Naive thymus-derived CD8-positive, alpha-beta T cell (primary cell): ENCODE measurements around the gene CNGB1. TPM values are rescaled to one million over a fixed set of nuclear protein-coding genes. Genes with fewer than 3 reads are reported as not detected.

ENCODE experiments used
- ATAC-seq, 2 donors: fragments of 150-1000 bp; cut with Tn5 transposase in 1 of 2; sonication (Bioruptor Pico), chemical (Tn5 transposase) in 1 of 2; 1 replicate in 1 of 2; 2 replicates in 1 of 2; pipeline ENCODE4 v1.10.0; 2021; ENCODE audit warnings: mild to moderate bottlenecking in 2 of 2, moderate library complexity in 2 of 2
- POLR2A ChIA-PET: fragments of 350-600 bp; sonication (Branson Sonifier 250); formaldehyde crosslinking; loops from one replicate; lab custom pipeline; 2021; ENCODE audit warnings: antibody characterized with exemption; lab: Charles Lee
- DNase-seq, 10 donors: peaks; one replicate each; pipeline versions ENCODE4 v3.0.0 to v3.0.0-alpha.2; 2020 to 2022
- H3K27ac Mint-ChIP-seq, 10 donors: one replicate each; pipeline ENCODE4 v1.8.0; 2020 to 2022; ENCODE audit warnings: mild to moderate bottlenecking in 10 of 10, mixed read lengths in 10 of 10, moderate library complexity in 4 of 10, inconsistent platforms in 1 of 10
- H3K27me3 Mint-ChIP-seq, 5 donors: one replicate each; pipeline ENCODE4 v1.8.0; 2021 to 2022; ENCODE audit warnings: mixed read lengths in 5 of 5
- H3K36me3 Mint-ChIP-seq, 3 donors: one replicate each; pipeline ENCODE4 v1.8.0; 2020 to 2022; ENCODE audit warnings: mixed read lengths in 3 of 3, mild to moderate bottlenecking in 2 of 3, inconsistent platforms in 1 of 3
- H3K4me1 Mint-ChIP-seq, 4 donors: one replicate each; pipeline ENCODE4 v1.8.0; 2021 to 2022; ENCODE audit warnings: mixed read lengths in 4 of 4
- H3K4me3 Mint-ChIP-seq, 10 donors: one replicate each; pipeline ENCODE4 v1.8.0; 2020 to 2022; ENCODE audit warnings: mild to moderate bottlenecking in 10 of 10, mixed read lengths in 10 of 10, moderate library complexity in 6 of 10, inconsistent platforms in 1 of 10
- H3K9me3 Mint-ChIP-seq, 9 donors: one replicate each; pipeline ENCODE4 v1.8.0; 2020 to 2022; ENCODE audit warnings: mixed read lengths in 9 of 9, mild to moderate bottlenecking in 3 of 9, inconsistent platforms in 1 of 9, moderate library complexity in 1 of 9
- polyA plus RNA-seq, 3 donors: library from polyadenylated mRNA; unstranded; fragments of 300-500 nt; fragmentation: Illumina TruSeq; gene quantifications; one replicate each; pipeline ENCODE4 v1.2.3, GENCODE V29; 2021
- total RNA-seq, 8 experiments: library from RNA in 2 of 8; stranded (reverse) in 2 of 8; gene quantifications; one replicate each; pipeline ENCODE4 v1.2.3 and lab custom pipeline; 2021 to 2026

Gene CNGB1
- total and polyA plus RNA-seq, 5 experiments from 2014 or later: not detected

DNA sequence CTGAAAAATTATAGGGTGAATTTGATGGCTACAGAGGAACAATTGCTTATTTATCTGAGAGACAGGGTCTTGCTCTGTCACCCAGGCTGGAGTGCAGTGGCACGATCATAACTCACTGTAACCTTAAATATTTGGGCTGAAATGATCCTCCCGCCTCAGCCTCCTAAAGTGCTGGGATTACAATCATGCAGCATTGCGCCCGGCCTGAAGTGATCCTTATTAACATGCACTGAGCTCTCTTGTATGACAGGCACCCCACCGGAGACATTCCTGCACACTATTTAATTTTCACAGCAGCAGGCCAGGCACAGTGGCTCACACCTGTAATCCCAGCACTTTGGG lies 77.7 kb downstream of the CNGB1 start:
- Mint-ChIP-seq H3K4me1 (peaks cover 3 to 42% (median 12%) of the 10 kb centered on the region in 4 donors), H3K4me3 (no peak overlapping the region), H3K36me3 (peaks cover 0 to 2% (median 0%) of the 10 kb centered on the region in 3 donors), H3K27me3 (peaks cover 7 to 22% (median 14%) of the 10 kb centered on the region in 5 donors), H3K9me3 (no peaks in the 10 kb centered on the region), H3K27ac (no peak overlapping the region)
- ATAC-seq (no peak), DNase-seq (peak in 1 of 10 donors; percentile 4)
- POLR2A ChIA-PET: no interaction called here

DNA sequence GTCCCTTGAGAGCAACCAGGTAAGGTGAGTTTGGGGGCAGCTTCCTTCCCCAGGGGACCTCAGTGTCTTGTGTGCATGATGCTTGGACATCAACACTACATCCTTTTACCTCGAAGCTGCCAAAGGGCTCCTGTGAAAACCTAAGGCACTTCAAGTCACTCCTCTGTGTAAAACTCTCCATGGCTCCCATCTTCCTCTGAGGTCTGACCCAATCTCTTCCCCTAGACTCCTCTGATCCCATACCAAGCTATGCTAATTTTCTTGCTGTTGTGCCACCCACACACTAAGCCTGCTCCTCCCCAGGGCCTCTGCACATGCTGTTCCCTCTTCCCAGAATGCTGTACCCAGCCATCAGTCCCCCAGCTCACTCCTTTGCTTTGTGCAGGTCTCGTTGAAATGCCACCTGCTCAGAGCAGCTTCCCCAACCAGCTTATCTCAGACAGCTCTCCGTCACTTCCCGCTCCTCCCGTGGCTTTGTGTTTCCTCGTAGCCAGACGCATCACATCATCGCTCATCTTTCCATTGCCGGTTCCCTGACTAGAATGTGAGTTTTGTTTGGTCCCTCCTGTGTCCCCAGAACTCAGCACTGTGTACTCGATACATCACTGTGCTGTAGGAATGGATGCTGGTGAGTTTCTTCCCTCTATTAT lies 78.4 kb downstream of the CNGB1 start:
- H3K27ac Mint-ChIP-seq: no peak overlapping the region
- peaks cover 3 to 42% (median 12%) of the 10 kb centered on the region in 4 donors for H3K4me1 Mint-ChIP-seq
- DNase-seq (peak in 1 of 10 donors; percentile 32), ATAC-seq (no peak)
- H3K9me3 Mint-ChIP-seq: no peaks in the 10 kb centered on the region
- peaks cover 7 to 26% (median 20%) of the 10 kb centered on the region in 5 donors for H3K27me3 Mint-ChIP-seq
- H3K36me3 Mint-ChIP-seq: peaks cover 0 to 2% (median 0%) of the 10 kb centered on the region in 3 donors
- H3K4me3 Mint-ChIP-seq: peak overlapping the region in 1 of 10 donors; percentile 5
- POLR2A ChIA-PET: no interaction called here

- Mint-ChIP-seq H3K27ac (no peak overlapping the region), H3K4me1 (peaks cover 3 to 42% (median 12%) of the 10 kb centered on the region in 4 donors), H3K9me3 (no peaks in the 10 kb centered on the region), H3K36me3 (peaks cover 0 to 2% (median 0%) of the 10 kb centered on the region in 3 donors), H3K27me3 (peaks cover 7 to 28% (median 21%) of the 10 kb centered on the region in 5 donors), H3K4me3 (no peak overlapping the region)
- no peak for ATAC-seq
- DNase-seq: peak in 1 of 10 donors; percentile 31
- POLR2A ChIA-PET: no interaction called here
These were observed 78.9 kb downstream of the CNGB1 start for GRCh38 chr16:57892041-57892440.

DNA sequence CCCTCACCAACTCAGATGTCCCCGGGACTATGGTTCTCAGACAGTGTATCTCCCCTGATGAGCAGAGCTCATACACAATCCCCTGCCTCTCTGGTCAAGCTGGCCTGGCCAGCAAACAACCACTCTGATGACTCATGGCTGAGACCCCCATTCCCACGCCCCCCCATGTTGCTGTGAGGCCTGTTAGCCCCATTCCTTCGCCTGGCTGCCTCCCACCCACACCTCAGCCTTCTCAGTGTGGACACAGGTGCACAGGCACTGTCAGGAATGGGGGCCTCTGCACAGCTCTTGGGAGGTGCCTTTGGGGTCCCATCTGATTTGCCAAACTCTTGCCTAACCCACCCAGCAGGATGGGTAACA lies 80.2 kb downstream of the CNGB1 start:
- no peak overlapping the region for H3K4me3 Mint-ChIP-seq

DNA sequence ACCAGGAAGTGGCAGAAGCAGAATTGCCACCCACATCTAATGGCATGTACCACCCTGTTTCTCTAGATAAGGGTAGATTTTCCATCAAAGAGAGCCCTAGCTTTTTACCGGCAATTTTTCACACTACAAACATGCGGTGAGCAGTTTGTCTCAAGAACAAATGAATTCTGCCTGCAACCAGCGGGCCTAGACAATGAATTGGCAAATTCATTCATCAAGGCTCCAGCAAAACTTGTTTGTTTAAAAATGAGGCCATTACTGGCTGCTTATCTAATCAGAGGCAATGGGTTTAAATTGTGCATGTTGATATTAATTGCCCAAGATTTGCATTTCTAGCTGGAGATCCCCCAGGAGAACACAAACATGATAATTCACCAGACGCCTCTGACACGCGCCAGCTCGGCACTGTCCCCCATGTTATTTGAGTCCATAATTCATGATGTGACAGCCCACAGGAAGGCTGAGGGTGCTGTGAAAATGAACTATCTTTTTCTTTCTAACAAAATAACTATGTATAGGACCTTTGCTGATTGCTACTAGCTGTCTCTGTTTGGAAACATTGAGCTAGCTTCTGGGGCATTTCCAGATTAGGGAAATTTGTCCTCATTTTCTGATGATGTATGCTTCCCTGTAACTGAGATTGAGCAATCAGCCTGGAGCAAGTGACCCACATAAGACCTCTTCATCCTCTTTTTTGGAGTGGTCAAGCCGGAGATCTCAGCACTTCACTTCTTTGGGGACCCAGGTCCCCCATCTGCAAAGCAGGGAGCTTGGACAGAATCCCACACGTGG lies 80.8 kb downstream of the CNGB1 start:
- Mint-ChIP-seq H3K4me3 (no peak overlapping the region), H3K36me3 (peaks cover 0 to 2% (median 0%) of the 10 kb centered on the region in 3 donors), H3K4me1 (peaks cover 3 to 42% (median 12%) of the 10 kb centered on the region in 4 donors), H3K27ac (peak overlapping the region in 1 of 10 donors; percentile 33), H3K27me3 (peaks cover 13 to 44% (median 36%) of the 10 kb centered on the region in 5 donors), H3K9me3 (no peaks in the 10 kb centered on the region)
- no peak for ATAC-seq
- POLR2A ChIA-PET: no interaction called here
- DNase-seq: no peak

More for the DNA sequence above, 80.2 kb downstream of the CNGB1 start:
- ATAC-seq: no peak
- Mint-ChIP-seq H3K4me1 (peaks cover 3 to 42% (median 12%) of the 10 kb centered on the region in 4 donors), H3K36me3 (peaks cover 0 to 2% (median 0%) of the 10 kb centered on the region in 3 donors), H3K27ac (peak overlapping the region in 1 of 10 donors; percentile 33), H3K27me3 (peaks cover 10 to 38% (median 30%) of the 10 kb centered on the region in 5 donors), H3K9me3 (no peaks in the 10 kb centered on the region)
- DNase-seq: no peak
- POLR2A ChIA-PET: no interaction called here

- H3K4me3 Mint-ChIP-seq: no peak overlapping the region
- H3K9me3 Mint-ChIP-seq: no peaks in the 10 kb centered on the region
- H3K27ac Mint-ChIP-seq: no peak overlapping the region
- DNase-seq (no peak), ATAC-seq (no peak)
- H3K36me3 Mint-ChIP-seq: peaks cover 0 to 2% (median 0%) of the 10 kb centered on the region in 3 donors
- peaks cover 13 to 50% (median 41%) of the 10 kb centered on the region in 5 donors for H3K27me3 Mint-ChIP-seq
- POLR2A ChIA-PET: no interaction called here
- peaks cover 1 to 37% (median 7%) of the 10 kb centered on the region in 4 donors for H3K4me1 Mint-ChIP-seq
These were observed 81.4 kb downstream of the CNGB1 start for GRCh38 chr16:57889522-57889921.

DNA sequence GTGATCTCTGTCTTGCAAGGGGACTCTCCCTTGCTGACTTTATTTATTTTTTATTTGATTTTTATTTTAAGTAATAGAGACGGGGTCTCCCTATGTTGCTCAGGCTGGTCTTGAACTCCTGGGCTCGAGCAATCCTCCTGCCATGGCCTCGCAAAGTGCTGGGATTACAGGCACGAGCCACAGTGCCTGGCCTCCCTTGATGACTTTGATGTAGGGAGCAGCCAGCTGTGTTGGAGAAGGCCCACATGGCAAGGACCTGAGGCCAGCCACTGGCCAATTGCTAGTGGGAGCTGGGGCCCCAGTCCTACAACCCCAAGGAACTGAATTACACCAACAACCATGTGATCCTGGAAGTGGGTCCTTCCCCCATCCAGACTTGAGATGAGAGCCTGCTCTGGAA lies 81.8 kb downstream of the CNGB1 start:
- DNase-seq (peak in 1 of 10 donors; percentile 21), ATAC-seq (no peak)
- POLR2A ChIA-PET: no interaction called here
- Mint-ChIP-seq H3K4me3 (no peak overlapping the region), H3K36me3 (peaks cover 0 to 2% (median 0%) of the 10 kb centered on the region in 3 donors), H3K27ac (no peak overlapping the region), H3K27me3 (peaks cover 16 to 54% (median 45%) of the 10 kb centered on the region in 5 donors), H3K4me1 (peaks cover 3 to 34% (median 5%) of the 10 kb centered on the region in 4 donors), H3K9me3 (no peaks in the 10 kb centered on the region)

DNA sequence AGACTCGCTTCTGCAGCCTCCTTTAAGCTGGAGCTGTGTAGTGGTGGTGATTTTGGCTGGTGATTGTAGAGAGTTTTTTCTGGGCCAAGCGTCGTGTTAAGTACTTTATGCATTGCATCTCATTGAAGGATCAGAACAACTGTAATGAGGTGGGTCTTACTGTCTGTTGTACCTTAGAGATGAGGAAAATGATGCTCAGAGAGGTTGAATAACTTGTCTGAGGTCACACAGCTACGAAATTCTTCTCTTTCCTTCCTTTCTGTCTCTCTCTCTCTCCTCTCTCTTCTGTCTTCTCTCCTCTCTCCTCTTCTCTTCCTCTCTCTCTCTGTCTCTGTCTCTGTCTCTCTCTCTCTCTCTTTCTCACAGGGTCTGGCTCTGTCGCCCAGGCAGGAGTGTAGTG lies 82.8 kb downstream of the CNGB1 start:
- no peak for ATAC-seq
- DNase-seq: no peak
- POLR2A ChIA-PET: no interaction called here
- Mint-ChIP-seq H3K27ac (no peak overlapping the region), H3K4me1 (peaks cover 0 to 30% (median 3%) of the 10 kb centered on the region in 4 donors), H3K4me3 (no peak overlapping the region), H3K9me3 (no peaks in the 10 kb centered on the region), H3K36me3 (peaks cover 0 to 2% (median 0%) of the 10 kb centered on the region in 3 donors), H3K27me3 (peaks cover 21 to 62% (median 53%) of the 10 kb centered on the region in 5 donors)

DNA sequence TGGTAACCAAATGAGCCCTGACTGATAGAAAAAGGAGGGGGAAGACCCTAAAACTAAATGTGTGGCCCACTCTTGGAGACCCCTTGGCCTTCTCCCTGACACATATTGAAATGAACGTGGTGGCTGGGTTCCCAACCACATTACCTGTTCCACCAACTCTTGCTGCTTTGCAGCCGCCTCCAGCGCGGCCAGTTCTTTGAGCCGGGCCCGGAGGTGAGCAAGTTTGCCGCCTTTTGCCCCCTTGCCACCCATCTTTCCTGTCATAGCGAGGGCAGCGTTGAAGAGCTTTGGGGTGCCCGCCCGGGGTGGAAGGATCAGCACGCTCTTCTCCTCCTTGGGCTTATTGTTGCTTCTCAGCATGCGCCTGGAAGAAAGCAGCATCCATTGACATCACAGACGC lies 83.2 kb downstream of the CNGB1 start:
- H3K27me3 Mint-ChIP-seq: peaks cover 22 to 62% (median 51%) of the 10 kb centered on the region in 5 donors
- no peak overlapping the region for H3K27ac Mint-ChIP-seq
- no peak overlapping the region for H3K4me3 Mint-ChIP-seq
- peak in 1 of 10 donors; percentile 51 for DNase-seq
- H3K4me1 Mint-ChIP-seq: peaks cover 0 to 26% (median 3%) of the 10 kb centered on the region in 4 donors
- H3K36me3 Mint-ChIP-seq: peaks cover 0 to 2% (median 0%) of the 10 kb centered on the region in 3 donors
- ATAC-seq: no peak
- H3K9me3 Mint-ChIP-seq: no peaks in the 10 kb centered on the region
- POLR2A ChIA-PET: no interaction called here

GRCh38 chr16:57886427-57886826 lies 84.5 kb downstream of the CNGB1 start:
- peaks cover 20 to 57% (median 45%) of the 10 kb centered on the region in 5 donors for H3K27me3 Mint-ChIP-seq
- POLR2A ChIA-PET: no interaction called here
- H3K27ac Mint-ChIP-seq: peak overlapping the region in 1 of 10 donors; percentile 29

DNA sequence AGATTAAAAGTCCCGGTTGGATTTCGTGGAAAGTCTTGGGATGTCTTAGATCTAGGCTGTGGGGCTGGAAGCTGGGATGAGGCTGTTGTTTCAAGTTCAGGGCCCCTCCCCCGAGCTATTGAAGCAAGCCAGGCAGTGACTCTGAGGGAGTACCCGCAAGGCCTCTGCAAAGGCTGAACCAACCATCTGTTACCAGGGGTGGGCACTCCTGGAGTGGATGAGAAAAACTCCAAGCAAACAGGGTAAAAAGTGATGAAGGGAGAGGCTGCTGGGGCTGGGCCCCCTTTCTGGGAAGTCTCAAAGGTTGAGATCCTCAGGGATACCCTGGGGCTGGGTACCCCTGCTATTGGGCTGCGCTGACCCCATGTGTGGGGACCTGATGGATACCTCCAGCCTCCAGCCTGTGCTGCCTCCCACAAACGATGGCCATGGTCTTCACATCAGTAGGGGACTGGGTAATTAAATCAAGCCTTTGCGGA lies 86.2 kb downstream of the CNGB1 start:
- Mint-ChIP-seq H3K27ac (peak overlapping the region in 1 of 10 donors; percentile 41), H3K27me3 (peaks cover 20 to 55% (median 45%) of the 10 kb centered on the region in 5 donors), H3K36me3 (peaks cover 0 to 2% (median 0%) of the 10 kb centered on the region in 3 donors), H3K4me3 (no peak overlapping the region), H3K4me1 (peaks cover 0 to 7% (median 3%) of the 10 kb centered on the region in 4 donors), H3K9me3 (no peaks in the 10 kb centered on the region)
- no peak for ATAC-seq
- no peak for DNase-seq
- POLR2A ChIA-PET: no interaction called here

More at GRCh38 chr16:57886427-57886826, 84.5 kb downstream of the CNGB1 start:
- ATAC-seq (no peak), DNase-seq (no peak)
- Mint-ChIP-seq H3K4me3 (no peak overlapping the region), H3K4me1 (peaks cover 0 to 17% (median 3%) of the 10 kb centered on the region in 4 donors), H3K9me3 (no peaks in the 10 kb centered on the region), H3K36me3 (peaks cover 0 to 2% (median 0%) of the 10 kb centered on the region in 3 donors)

DNA sequence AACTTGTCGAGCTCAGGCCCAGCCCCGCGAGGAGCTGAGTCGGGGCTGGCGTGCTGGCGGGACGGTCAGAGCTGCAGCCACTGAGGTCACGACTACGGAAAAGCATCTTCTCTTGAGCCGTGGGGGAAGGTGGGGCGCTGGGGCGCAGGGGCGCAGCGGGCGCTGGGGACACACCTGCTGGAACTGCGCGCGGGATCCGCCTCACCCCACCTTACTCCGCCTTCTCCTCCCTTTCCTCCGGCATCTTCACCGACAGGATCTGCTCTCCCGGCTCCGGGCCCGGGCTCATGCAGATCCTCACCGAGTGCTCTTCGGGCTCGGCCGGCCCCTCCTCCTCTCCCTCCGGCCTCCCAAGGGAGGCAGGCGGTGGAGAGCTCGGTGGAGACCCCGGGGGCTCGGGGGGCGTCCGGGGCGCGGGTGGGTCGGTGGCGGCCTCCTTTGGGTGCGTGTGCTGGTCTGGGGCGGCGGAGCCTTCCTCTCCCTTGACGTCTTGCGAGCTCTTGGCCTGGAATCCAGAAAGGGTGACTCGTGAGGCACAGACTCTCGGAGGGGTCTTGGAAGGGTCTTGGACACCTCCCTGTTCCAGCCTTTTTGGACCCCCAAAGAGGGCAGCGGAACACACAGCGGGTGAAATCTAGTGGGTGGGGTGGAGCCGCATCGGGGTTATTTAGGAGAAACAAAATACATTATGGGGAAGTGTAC lies 86.8 kb downstream of the CNGB1 start:
- Mint-ChIP-seq H3K9me3 (no peaks in the 10 kb centered on the region), H3K27me3 (peaks cover 20 to 55% (median 45%) of the 10 kb centered on the region in 5 donors), H3K4me3 (peak overlapping the region in 1 of 10 donors; percentile 38), H3K4me1 (peaks cover 0 to 4% (median 2%) of the 10 kb centered on the region in 4 donors), H3K36me3 (peaks cover 0 to 2% (median 0%) of the 10 kb centered on the region in 3 donors), H3K27ac (peak overlapping the region in 1 of 10 donors; percentile 49)
- ATAC-seq (no peak), DNase-seq (no peak)
- POLR2A ChIA-PET: no interaction called here
